Esophagus muscularis mucosa (tissue), 4 donors: ENCODE measurements around the gene QSOX2. TPM values are rescaled to one million over a fixed set of nuclear protein-coding genes. Genes with fewer than 3 reads are reported as not detected.

Experiments
- DNase-seq: peaks from one replicate; pipeline ENCODE4 v3.0.0-alpha.2; 2017; ENCODE audit errors: extremely low spot score
- H3K27ac ChIP-seq, 4 donors: fragments of 200-600 bp; sonication (generic); replicated peaks in 1 of 4; 1 replicate in 3 of 4; 2 replicates in 1 of 4; pipeline ENCODE4 v1.5.1; 2016 to 2019; ENCODE audit warnings: mild to moderate bottlenecking in 1 of 4
- H3K27me3 ChIP-seq, 4 donors: fragments of 200-600 bp; sonication (generic); one replicate each; pipeline versions ENCODE4 v1.5.1 to v1.6.0; 2016 to 2019
- H3K36me3 ChIP-seq, 4 donors: fragments of 200-600 bp; sonication (generic); one replicate each; pipeline ENCODE4 v1.5.1; 2016 to 2019
- H3K4me1 ChIP-seq, 4 donors: fragments of 200-600 bp; sonication (generic); one replicate each; pipeline ENCODE4 v1.5.1; 2016 to 2019
- H3K4me3 ChIP-seq, 4 donors: fragments of 200-600 bp; sonication (generic); 1 replicate in 2 of 4; 2 replicates in 2 of 4; pipeline ENCODE4 v1.5.1; 2016 to 2019; ENCODE audit warnings: mild to moderate bottlenecking in 4 of 4, moderate library complexity in 1 of 4
- H3K9me3 ChIP-seq, 4 donors: fragments of 200-600 bp; sonication (generic); 1 replicate in 3 of 4; 2 replicates in 1 of 4; pipeline ENCODE4 v1.5.1; 2016 to 2019
- CTCF ChIP-seq, 3 experiments: fragments of 200-600 bp in 2 of 3; fragments of 450-650 bp in 1 of 3; sonication (generic) in 2 of 3; IDR thresholded peaks; one replicate each; pipeline ENCODE4 v1.5.1; 2017 to 2019; ENCODE audit warnings: antibody characterized with exemption in 3 of 3, mild to moderate bottlenecking in 2 of 3, moderate library complexity in 1 of 3
- EP300 ChIP-seq: sonication (generic); formaldehyde crosslinking; IDR thresholded peaks from one replicate; pipeline ENCODE4 v1.6.1; 2017; ENCODE audit warnings: antibody characterized with exemption
- POLR2A ChIP-seq: fragments of 450-650 bp; IDR thresholded peaks from one replicate; pipeline ENCODE4 v1.6.1; 2017; ENCODE audit warnings: antibody characterized with exemption, moderate library complexity, mild to moderate bottlenecking, low read depth
- POLR2AphosphoS5 ChIP-seq, 2 donors: sonication (generic); formaldehyde crosslinking; IDR thresholded peaks; one replicate each; pipeline ENCODE4 v1.6.1; 2017; ENCODE audit warnings: antibody characterized with exemption in 2 of 2
- WGBS: methylation state at CpG from one replicate; pipeline ENCODE4 v1.1.5; 2018; 5-methylcytosine and 5-hydroxymethylcytosine counted together
- intact Hi-C: fragments of 100-400 bp; cut with DNase I; formaldehyde crosslinking; loops from one replicate; pipeline ENCODE4 v1.15.1; 2023
- total RNA-seq, 4 donors: library from RNA; depleted of rRNA; stranded (reverse); fragments of >200 nt; gene quantifications; one replicate each; pipeline versions ENCODE4 v1.1.0 to v1.2.1, GENCODE V29; 2016

The QSOX2 gene
- total RNA-seq, 4 donors from 2014 or later, result 5.4 to 7.6 (median 6.3) TPM

- H3K4me3 ChIP-seq, result no peak overlapping the region
- WGBS, result 96% methylated on average over 9 of the region's 29 CpGs
These were observed 6.7 kb upstream of the QSOX2 start for GRCh38 chr9:136252281-136252680.

DNA sequence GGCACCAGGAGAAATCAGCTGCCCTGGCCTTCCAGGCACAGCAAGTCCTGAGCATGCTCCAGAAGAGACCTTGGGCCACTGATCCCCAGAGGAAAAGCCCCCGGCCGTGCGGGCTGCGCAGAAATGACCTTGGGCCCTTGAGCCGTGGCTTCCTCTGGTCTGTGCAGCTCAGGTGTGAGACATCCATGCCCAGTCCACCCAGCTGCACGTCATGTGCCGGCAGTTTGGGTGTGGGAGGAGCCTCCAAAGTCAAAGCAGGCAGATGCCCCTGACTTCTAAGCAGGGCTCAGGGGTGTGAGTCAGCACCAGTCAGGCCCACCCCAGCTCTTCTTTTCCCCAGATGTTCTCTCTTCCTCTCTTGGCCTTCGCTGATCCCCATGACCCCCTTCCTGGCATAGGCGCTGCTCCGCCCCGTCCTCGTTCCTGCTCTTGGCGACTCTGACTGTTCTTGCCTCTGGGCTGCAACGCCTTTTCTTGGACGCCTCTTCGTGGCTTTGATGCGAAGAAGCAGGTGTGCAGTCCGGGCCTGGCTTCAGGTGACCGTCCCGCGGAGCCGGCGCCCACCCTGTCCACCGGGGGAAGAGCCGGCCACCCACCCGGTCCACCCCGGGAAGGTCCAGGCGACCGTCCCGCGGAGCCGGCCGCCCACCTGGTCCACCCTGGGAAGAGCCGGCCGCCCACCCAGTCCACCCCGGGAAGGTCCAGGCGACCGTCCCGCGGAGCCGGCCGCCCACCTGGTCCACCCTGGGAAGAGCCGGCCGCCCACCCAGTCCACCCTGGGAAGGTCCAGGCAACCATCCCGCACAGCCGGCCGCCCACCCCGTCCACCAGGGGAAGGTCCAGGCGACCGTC is 5.9 kb upstream of the QSOX2 start:
- Histone ChIP-seq H3K27me3 (peaks cover 0 to 44% (median 0%) of the 10 kb centered on the region in 4 donors), H3K9me3 (no peaks in the 10 kb centered on the region), H3K27ac (no peak overlapping the region), H3K4me1 (peaks cover 0 to 3% (median 2%) of the 10 kb centered on the region in 4 donors), H3K36me3 (no peaks in the 10 kb centered on the region), H3K4me3 (no peak overlapping the region)
- intact Hi-C loops, result no loop called here
- DNase-seq, result no peak
- TF ChIP-seq POLR2A, result no peak
- TF ChIP-seq CTCF (IDR thresholded peaks at IDR 0.05), result no peak
- no peak for TF ChIP-seq POLR2AphosphoS5 (IDR thresholded peaks at IDR 0.05)
- TF ChIP-seq EP300, result no peak
- WGBS, result 84% methylated on average over 22 of the region's 50 CpGs

More at GRCh38 chr9:136252281-136252680, 6.7 kb upstream of the QSOX2 start:
- TF ChIP-seq POLR2A (no peak), POLR2AphosphoS5 (IDR thresholded peaks at IDR 0.05) (no peak), EP300 (no peak), CTCF (IDR thresholded peaks at IDR 0.05) (no peak)
- Histone ChIP-seq H3K36me3 (no peaks in the 10 kb centered on the region), H3K4me1 (peaks cover 0 to 3% (median 0%) of the 10 kb centered on the region in 4 donors), H3K9me3 (no peaks in the 10 kb centered on the region), H3K27me3 (peaks cover 0 to 48% (median 0%) of the 10 kb centered on the region in 4 donors), H3K27ac (no peak overlapping the region)
- DNase-seq, result no peak
- intact Hi-C loops, result no loop called here

DNA sequence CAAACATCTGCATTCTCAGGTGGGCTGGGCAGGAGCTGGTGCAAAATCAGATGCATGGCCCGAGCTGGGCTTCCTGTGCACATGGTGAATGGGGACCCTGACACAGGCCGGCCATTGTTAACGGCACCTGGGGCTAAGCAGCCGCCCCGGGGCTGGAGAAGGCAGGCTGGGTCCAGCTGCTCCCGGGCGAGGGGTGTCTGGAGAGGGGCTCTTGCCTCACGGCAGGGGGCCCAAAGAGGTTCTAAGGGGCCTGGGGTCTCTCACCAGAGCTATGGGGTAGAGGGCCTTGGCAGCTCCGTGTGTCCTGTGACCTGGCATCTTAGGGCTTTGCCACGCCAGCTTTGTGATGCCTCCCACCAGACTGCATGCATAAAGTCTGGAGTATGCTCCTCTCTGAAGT is 5.1 kb upstream of the QSOX2 start:
- no peak overlapping the region for H3K4me3 ChIP-seq
- peaks cover 0 to 10% (median 8%) of the 10 kb centered on the region in 4 donors for H3K4me1 ChIP-seq
- intact Hi-C loops, result no loop called here
- no peak for TF ChIP-seq POLR2AphosphoS5 (IDR thresholded peaks at IDR 0.05)
- TF ChIP-seq POLR2A, result no peak
- TF ChIP-seq EP300, result no peak
- TF ChIP-seq CTCF (IDR thresholded peaks at IDR 0.05), result no peak
- no CpG with 5 or more reads among the region's 10 CpGs for WGBS
- peaks cover 0 to 36% (median 0%) of the 10 kb centered on the region in 4 donors for H3K27me3 ChIP-seq
- no peaks in the 10 kb centered on the region for H3K9me3 ChIP-seq
- H3K27ac ChIP-seq, result no peak overlapping the region
- no peak for DNase-seq
- H3K36me3 ChIP-seq, result no peaks in the 10 kb centered on the region

GRCh38 chr9:136249877-136250559 is 4.4 kb upstream of the QSOX2 start:
- Histone ChIP-seq H3K27ac (no peak overlapping the region), H3K9me3 (no peaks in the 10 kb centered on the region), H3K36me3 (no peaks in the 10 kb centered on the region), H3K4me1 (peaks cover 2 to 13% (median 11%) of the 10 kb centered on the region in 4 donors), H3K27me3 (peaks cover 0 to 29% (median 0%) of the 10 kb centered on the region in 4 donors), H3K4me3 (no peak overlapping the region)
- intact Hi-C loops, result no loop called here
- no peak for DNase-seq
- no peak for TF ChIP-seq POLR2AphosphoS5 (IDR thresholded peaks at IDR 0.05)
- no peak for TF ChIP-seq POLR2A
- TF ChIP-seq EP300, result no peak
- TF ChIP-seq CTCF (IDR thresholded peaks at IDR 0.05), result no peak
- WGBS, result 54% methylated on average over 30 of the region's 30 CpGs
